CD4-positive, alpha-beta T cell (primary cell): ENCODE data around the gene VN1R5. TPM values are rescaled to one million over a fixed set of nuclear protein-coding genes. Genes with fewer than 3 reads are reported as not detected.

ENCODE experiments used
- ATAC-seq: fragments of 200-7000 bp; cut with Tn5 transposase; one replicate; pipeline ENCODE4 v1.10.0; 2022; ENCODE audit warnings: mild to moderate bottlenecking; ENCODE audit not compliant: poor library complexity
- CTCF ChIA-PET: fragments of 350-600 bp; sonication (Branson Sonifier 250); formaldehyde crosslinking; loops from one replicate; lab custom pipeline; 2021; ENCODE audit warnings: antibody characterized with exemption, inconsistent platforms; lab: Charles Lee
- POLR2A ChIA-PET: fragments of 350-600 bp; sonication (Branson Sonifier 250); formaldehyde crosslinking; loops from one replicate; lab custom pipeline; 2021; ENCODE audit warnings: antibody characterized with exemption, inconsistent platforms; lab: Charles Lee
- DNase-seq, 14 experiments: peaks; one replicate each; pipeline ENCODE4 v3.0.0-alpha.2; 2013 to 2020; ENCODE audit warnings: mixed read lengths in 2 of 14
- H3K27ac ChIP-seq, 2 donors: one replicate each; pipeline versions ENCODE4 v1.5.1 to v1.7.0; 2013; ENCODE audit warnings: low read length in 2 of 2, low read depth in 1 of 2, mild to moderate bottlenecking in 1 of 2
- H3K27me3 ChIP-seq, 2 experiments: 1 replicate in 1 of 2; 2 replicates in 1 of 2; pipeline versions ENCODE4 v1.6.1 to v1.7.0; 2013; ENCODE audit warnings: low read length in 2 of 2, control low read depth in 1 of 2, mild to moderate bottlenecking in 1 of 2, moderate library complexity in 1 of 2; ENCODE audit not compliant: insufficient read depth in 2 of 2, control insufficient read depth in 1 of 2
- H3K36me3 ChIP-seq: one replicate; pipeline ENCODE4 v1.6.1; 2013; ENCODE audit warnings: low read length, control low read depth; ENCODE audit not compliant: insufficient read depth
- H3K4me1 ChIP-seq: one replicate; pipeline ENCODE4 v1.6.1; 2013; ENCODE audit warnings: low read length, control low read depth; ENCODE audit not compliant: insufficient read depth
- H3K4me3 ChIP-seq: one replicate; pipeline ENCODE4 v1.5.1; 2013; ENCODE audit warnings: mild to moderate bottlenecking, low read length, moderate library complexity
- H3K9me3 ChIP-seq, 2 experiments: 1 replicate in 1 of 2; 2 replicates in 1 of 2; pipeline versions ENCODE4 v1.6.1 to v1.7.0; 2013; ENCODE audit warnings: low read length in 2 of 2, mild to moderate bottlenecking in 2 of 2, control low read depth in 1 of 2, moderate library complexity in 1 of 2; ENCODE audit not compliant: control insufficient read depth in 1 of 2, insufficient read depth in 1 of 2
- H3K27ac Mint-ChIP-seq: one replicate; pipeline ENCODE4 v1.8.0; 2020; ENCODE audit warnings: mixed read lengths
- H3K27me3 Mint-ChIP-seq: one replicate; pipeline ENCODE4 v1.8.0; 2021; ENCODE audit warnings: mixed read lengths
- H3K36me3 Mint-ChIP-seq: one replicate; pipeline ENCODE4 v1.8.0; 2021; ENCODE audit warnings: low read depth, mixed read lengths
- H3K4me1 Mint-ChIP-seq: one replicate; pipeline ENCODE4 v1.8.0; 2021; ENCODE audit warnings: low read depth, mixed read lengths
- H3K4me3 Mint-ChIP-seq: one replicate; pipeline ENCODE4 v1.8.0; 2020; ENCODE audit warnings: mild to moderate bottlenecking, mixed read lengths
- H3K9me3 Mint-ChIP-seq: one replicate; pipeline ENCODE4 v1.8.0; 2020; ENCODE audit warnings: mixed read lengths
- CTCF ChIP-seq: fragments of 200-600 bp; IDR thresholded peaks from one replicate; pipeline ENCODE4 v1.8.0; 2022; ENCODE audit warnings: antibody characterized with exemption, mild to moderate bottlenecking
- intact Hi-C, 2 experiments: fragments of 100-400 bp; cut with DNase I in 1 of 2; cut with micrococcal nuclease in 1 of 2; formaldehyde crosslinking; loops; one replicate each; pipeline versions ENCODE4 v1.15.1 to v1.9.0; 2023 to 2025; cut with DNase I, micrococcal nuclease
- total RNA-seq, 174 experiments: library from RNA in 2 of 174; stranded (reverse) in 2 of 174; gene quantifications; one replicate each; pipeline ENCODE4 v1.2.3 and lab custom pipeline; 2021 to 2026

Gene VN1R5
- total RNA-seq, 2 experiments from 2014 or later: not detected

GRCh38 chr1:247293047-247293446 lies 37.2 kb downstream of the VN1R5 start:
- no peak overlapping the region for H3K4me3 Mint-ChIP-seq
- DNase-seq (no peak), ATAC-seq (no peak)
- no peaks in the 10 kb centered on the region for H3K27me3 Mint-ChIP-seq
- H3K36me3 Mint-ChIP-seq: no peaks in the 10 kb centered on the region
- no peaks in the 10 kb centered on the region for H3K4me1 ChIP-seq
- H3K4me3 ChIP-seq: no peak overlapping the region
- TF ChIP-seq CTCF: no peak
- H3K9me3 Mint-ChIP-seq: peaks cover 3% of the 10 kb centered on the region
- H3K27me3 ChIP-seq: no peaks in the 10 kb centered on the region
- H3K27ac ChIP-seq: no peak overlapping the region
- CTCF ChIA-PET: no interaction called here
- H3K9me3 ChIP-seq: peaks cover 0 to 5% of the 10 kb centered on the region in 2 experiments
- POLR2A ChIA-PET: no interaction called here
- no peaks in the 10 kb centered on the region for H3K4me1 Mint-ChIP-seq
- intact Hi-C loops: no loop called here
- no peak overlapping the region for H3K27ac Mint-ChIP-seq
- H3K36me3 ChIP-seq: no peaks in the 10 kb centered on the region

GRCh38 chr1:247294282-247294681 lies 38.4 kb downstream of the VN1R5 start:
- Histone ChIP-seq H3K27ac (no peak overlapping the region), H3K4me3 (no peak overlapping the region), H3K27me3 (no peaks in the 10 kb centered on the region), H3K36me3 (no peaks in the 10 kb centered on the region), H3K9me3 (no peaks in the 10 kb centered on the region), H3K4me1 (no peaks in the 10 kb centered on the region)
- H3K9me3 Mint-ChIP-seq: no peaks in the 10 kb centered on the region
- ATAC-seq (no peak), DNase-seq (no peak)
- no peaks in the 10 kb centered on the region for H3K4me1 Mint-ChIP-seq
- ChIA-PET POLR2A (no interaction called here), CTCF (no interaction called here)
- intact Hi-C loops: no loop called here
- H3K36me3 Mint-ChIP-seq: no peaks in the 10 kb centered on the region
- no peak overlapping the region for H3K27ac Mint-ChIP-seq
- no peak overlapping the region for H3K4me3 Mint-ChIP-seq
- no peaks in the 10 kb centered on the region for H3K27me3 Mint-ChIP-seq
- TF ChIP-seq CTCF: no peak

GRCh38 chr1:247295274-247295684 lies 39.4 kb downstream of the VN1R5 start:
- no peak overlapping the region for H3K27ac Mint-ChIP-seq
- ATAC-seq (no peak), DNase-seq (no peak)
- no peaks in the 10 kb centered on the region for H3K9me3 Mint-ChIP-seq
- CTCF ChIA-PET: no interaction called here
- H3K27me3 ChIP-seq: no peaks in the 10 kb centered on the region
- H3K4me3 Mint-ChIP-seq: no peak overlapping the region
- no peaks in the 10 kb centered on the region for H3K36me3 ChIP-seq
- no peaks in the 10 kb centered on the region for H3K36me3 Mint-ChIP-seq
- H3K27ac ChIP-seq: no peak overlapping the region
- H3K4me1 ChIP-seq: no peaks in the 10 kb centered on the region
- no peaks in the 10 kb centered on the region for H3K9me3 ChIP-seq
- TF ChIP-seq CTCF: no peak
- no peak overlapping the region for H3K4me3 ChIP-seq
- H3K4me1 Mint-ChIP-seq: no peaks in the 10 kb centered on the region
- no peaks in the 10 kb centered on the region for H3K27me3 Mint-ChIP-seq
- POLR2A ChIA-PET: no interaction called here
- intact Hi-C loops: no loop called here
